Kidney epithelial cell (primary cell): Measurements from ENCODE around the gene EGLN3. TPM values are rescaled to one million over a fixed set of nuclear protein-coding genes. Genes with fewer than 3 reads are reported as not detected.

ENCODE experiments used
- DNase-seq: peaks from one replicate; pipeline ENCODE4 v3.0.0-alpha.2; 2010; ENCODE audit warnings: low read depth
- H3K27me3 ChIP-seq: 2 replicates; pipeline ENCODE4 v1.6.0; 2011; ENCODE audit warnings: low read length; ENCODE audit not compliant: control insufficient read depth, insufficient read depth
- H3K36me3 ChIP-seq: 2 replicates; pipeline ENCODE4 v1.5.1; 2011; ENCODE audit warnings: low read length; ENCODE audit not compliant: control insufficient read depth, insufficient read depth
- H3K4me3 ChIP-seq: 2 replicates; pipeline ENCODE4 v1.5.1; 2011; ENCODE audit warnings: low read depth, mild to moderate bottlenecking, control low read depth, low read length
- CTCF ChIP-seq: IDR thresholded peaks from 2 replicates; pipeline ENCODE4 v1.5.1; 2011; ENCODE audit warnings: mild to moderate bottlenecking, moderate library complexity, low read length, control low read depth, inconsistent platforms; ENCODE audit not compliant: insufficient read depth, poor library complexity, severe bottlenecking
- total RNA-seq: library from RNA; depleted of rRNA; stranded (reverse); fragments of >200 nt; gene quantifications from 2 replicates; pipeline ENCODE4 v1.2.3, GENCODE V29; 2015

The EGLN3 gene
- total RNA-seq, 1 donor from 2014 or later: 1.6 TPM

- no peaks in the 10 kb centered on the region for H3K27me3 ChIP-seq
- H3K36me3 ChIP-seq: no peaks in the 10 kb centered on the region
- H3K4me3 ChIP-seq: no peak overlapping the region
- no peak for DNase-seq
- TF ChIP-seq CTCF: no peak
Measured at GRCh38 chr14:33936391-33936790, 14.5 kb downstream of the EGLN3 start.

GRCh38 chr14:33934938-33935337 is 15.9 kb downstream of the EGLN3 start:
- H3K36me3 ChIP-seq: no peaks in the 10 kb centered on the region
- no peak overlapping the region for H3K4me3 ChIP-seq
- H3K27me3 ChIP-seq: no peaks in the 10 kb centered on the region
- TF ChIP-seq CTCF: no peak
- DNase-seq: no peak

GRCh38 chr14:33934043-33934750 is 16.7 kb downstream of the EGLN3 start:
- Histone ChIP-seq H3K36me3 (no peaks in the 10 kb centered on the region), H3K4me3 (no peak overlapping the region), H3K27me3 (no peaks in the 10 kb centered on the region)
- DNase-seq: no peak
- TF ChIP-seq CTCF: no peak

GRCh38 chr14:33933386-33933933 is 17.4 kb downstream of the EGLN3 start:
- Histone ChIP-seq H3K4me3 (no peak overlapping the region), H3K36me3 (no peaks in the 10 kb centered on the region), H3K27me3 (no peaks in the 10 kb centered on the region)
- TF ChIP-seq CTCF: no peak
- DNase-seq: no peak

- no peaks in the 10 kb centered on the region for H3K27me3 ChIP-seq
- H3K4me3 ChIP-seq: no peak overlapping the region
- no peak for DNase-seq
- no peaks in the 10 kb centered on the region for H3K36me3 ChIP-seq
- no peak for TF ChIP-seq CTCF
Measured at GRCh38 chr14:33932576-33933345, 18.1 kb downstream of the EGLN3 start.

- Histone ChIP-seq H3K4me3 (no peak overlapping the region), H3K36me3 (no peaks in the 10 kb centered on the region), H3K27me3 (no peaks in the 10 kb centered on the region)
- no peak for DNase-seq
- no peak for TF ChIP-seq CTCF
Measured at GRCh38 chr14:33932033-33932432, 18.8 kb downstream of the EGLN3 start.
